Heart left ventricle (tissue), 16 donors: ENCODE data around the gene HSPB7. TPM values are rescaled to one million over a fixed set of nuclear protein-coding genes. Genes with fewer than 3 reads are reported as not detected.
"Not testable (repeated sequence)": the region's sequence is repeated elsewhere in the genome, so short reads cannot be mapped to it uniquely, and the experiment has no call there.

Source experiments
- ATAC-seq, 4 donors: fragments of 200-7000 bp; cut with Tn5 transposase; one replicate each; pipeline ENCODE4 v1.9.1; 2020 to 2022; ENCODE audit warnings: moderate library complexity in 4 of 4, mild to moderate bottlenecking in 3 of 4, moderate number of reproducible peaks in 1 of 4
- DNase-seq, 5 donors: peaks; one replicate each; pipeline ENCODE4 v3.0.0-alpha.2; 2020
- H3K27ac ChIP-seq, 12 donors: fragments of 200-600 bp; sonication (generic) in 4 of 12; one replicate each; pipeline versions ENCODE4 v1.5.0 to v1.8.0; 2016 to 2022; ENCODE audit warnings: mild to moderate bottlenecking in 2 of 12
- H3K27me3 ChIP-seq, 9 donors: fragments of 200-600 bp; sonication (generic) in 2 of 9; one replicate each; pipeline versions ENCODE4 v1.5.1 to v1.8.0; 2016 to 2022; ENCODE audit warnings: mild to moderate bottlenecking in 3 of 9
- H3K36me3 ChIP-seq, 9 donors: fragments of 200-600 bp; sonication (generic) in 2 of 9; one replicate each; pipeline versions ENCODE4 v1.5.0 to v1.8.0; 2018 to 2022; ENCODE audit warnings: mild to moderate bottlenecking in 2 of 9
- H3K4me1 ChIP-seq, 12 donors: fragments of 200-600 bp; sonication (generic) in 4 of 12; one replicate each; pipeline versions ENCODE4 v1.5.0 to v1.8.0; 2016 to 2022; ENCODE audit warnings: mild to moderate bottlenecking in 3 of 12
- H3K4me3 ChIP-seq, 12 donors: fragments of 200-600 bp; sonication (generic) in 4 of 12; one replicate each; pipeline versions ENCODE4 v1.5.0 to v1.8.0; 2017 to 2022; ENCODE audit warnings: mild to moderate bottlenecking in 9 of 12, moderate library complexity in 4 of 12
- H3K9me3 ChIP-seq, 12 donors: fragments of 200-600 bp; sonication (generic) in 4 of 12; one replicate each; pipeline versions ENCODE4 v1.5.0 to v1.8.0; 2016 to 2022; ENCODE audit warnings: mild to moderate bottlenecking in 1 of 12
- CTCF ChIP-seq, 12 donors: fragments of 200-600 bp; sonication (generic) in 4 of 12; IDR thresholded peaks; one replicate each; pipeline versions ENCODE4 v1.5.0 to v1.8.0; 2018 to 2022; ENCODE audit warnings: antibody characterized with exemption in 12 of 12, mild to moderate bottlenecking in 5 of 12
- POLR2A ChIP-seq, 2 donors: fragments of 450-650 bp; IDR thresholded peaks; one replicate each; pipeline ENCODE4 v1.6.1; 2017; ENCODE audit warnings: antibody characterized with exemption in 2 of 2, mild to moderate bottlenecking in 2 of 2, moderate library complexity in 2 of 2
- WGBS, 4 donors: extraction: QIAGEN DNeasy Blood & Tissue Kit in 2 of 4; methylation state at CpG; one replicate each; pipeline versions ENCODE4 v1.1.5 to v1.1.7; 2013 to 2018; 5-methylcytosine and 5-hydroxymethylcytosine counted together
- intact Hi-C, 10 donors: fragments of 100-400 bp; cut with DNase I; formaldehyde crosslinking; loops; one replicate each; pipeline versions ENCODE4 v1.11.1 to v1.14.2; 2022
- polyA plus RNA-seq, 2 donors: library from polyadenylated mRNA; stranded (reverse); fragments of 200-250 nt; gene quantifications; one replicate each; pipeline ENCODE4 v1.2.3, GENCODE V29; 2013
- total RNA-seq, 9 donors: library from RNA; depleted of rRNA in 2 of 9; stranded (reverse); fragments of >200 nt in 2 of 9; fragmentation: NEBNext Ultra II Directional in 3 of 9; extraction: Animal tissue kit (Norgen Biotek cat#: 25700) in 3 of 9; gene quantifications; one replicate each; pipeline versions ENCODE4 v1.1.0 to v1.2.4, GENCODE V29; 2016 to 2023
- donor health status: ischemic (EF 13 %, LVEDD 7.1; RV severe dilation, severe dysfunction).
- donor health status: healthy with polysubstance abuse.
- donor health status: DM: no; HTN: yes; CAD: no.
- donor health status: DM: no; HTN: no; CAD: no.
- donor health status: ischemic (EF 25% LVEDD 6.9; RV normal size, moderate dysfunction).
- donor health status: ischemic (EF 25% LVEDD 5.7; RV mildly dilated, moderate dysfunction).
- donor health status: healthy.
- donor health status: DM: yes; HTN: yes; CAD: no.
- donor health status: ischemic (EF 35%, LVEDD 5.7; RV mildly dilated, moderate dysfunction).
- donor health status: nonischemic (EF 11% LVEDD 7.7; RV severe dilation, severe dysfunction).
- donor health status: DM: yes; HTN: yes; CAD: no.
- donor health status: PGD.
- donor health status: ischemic (EF 29% LVEDD 5.4; RV normal size, mild dysfunction).
- donor health status: nonischemic (EF 23%, LVEDD 6.1; RV moderate dilation, normal function).

HSPB7 gene
- total and polyA plus RNA-seq, 11 donors = 2,598 to 10,910 (median 4,961) TPM

DNA sequence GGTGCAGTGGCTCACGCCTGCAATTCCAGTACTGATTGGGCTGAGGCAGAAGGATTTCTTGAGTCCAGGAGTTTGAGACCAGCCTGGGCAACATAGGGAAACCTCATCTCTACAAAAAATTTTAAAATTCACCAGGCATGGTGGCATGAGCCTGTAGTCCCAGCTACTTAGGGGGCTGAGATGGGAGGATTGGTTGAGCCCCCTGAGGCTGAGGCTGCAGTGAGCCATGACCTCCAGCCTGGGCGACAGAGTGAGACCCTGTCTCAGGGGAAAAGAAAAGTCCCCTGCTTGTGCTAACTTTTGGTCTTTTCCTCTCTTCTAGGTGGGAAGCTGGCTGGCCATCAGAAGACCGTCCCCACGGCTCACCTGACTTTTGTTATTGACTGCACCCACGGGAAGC is 12.2 kb downstream of the HSPB7 start:
- no peak for DNase-seq
- Histone ChIP-seq H3K36me3 (no peaks in the 10 kb centered on the region), H3K27me3 (no peaks in the 10 kb centered on the region), H3K4me1 (peaks cover 0 to 5% (median 0%) of the 10 kb centered on the region in 12 donors), H3K27ac (no peak overlapping the region), H3K4me3 (no peak overlapping the region), H3K9me3 (no peaks in the 10 kb centered on the region)
- 83 to 90% (median 85%) methylated on average over 4 to 5 of the region's 5 CpGs for WGBS, 4 donors
- TF ChIP-seq CTCF (IDR thresholded peaks at IDR 0.05) = no peak
- no peak for TF ChIP-seq POLR2A (IDR thresholded peaks at IDR 0.05)
- no peak for ATAC-seq
- intact Hi-C loops = loop anchor here in 1 of 10 donors (5.0 kb wide), 1 partner anchor 52 kb away; no protein-coding TSS in a partner anchor

GRCh38 chr1:16001274-16001673 is 16.6 kb downstream of the HSPB7 start:
- H3K27ac ChIP-seq, H3K9me3 ChIP-seq, H3K27me3 ChIP-seq, ATAC-seq, H3K4me3 ChIP-seq, DNase-seq, intact Hi-C loops, H3K4me1 ChIP-seq, H3K36me3 ChIP-seq: not testable (repeated sequence)
- 77 to 99% (median 90%) methylated on average over 10 of the region's 10 CpGs for WGBS, 4 donors

DNA sequence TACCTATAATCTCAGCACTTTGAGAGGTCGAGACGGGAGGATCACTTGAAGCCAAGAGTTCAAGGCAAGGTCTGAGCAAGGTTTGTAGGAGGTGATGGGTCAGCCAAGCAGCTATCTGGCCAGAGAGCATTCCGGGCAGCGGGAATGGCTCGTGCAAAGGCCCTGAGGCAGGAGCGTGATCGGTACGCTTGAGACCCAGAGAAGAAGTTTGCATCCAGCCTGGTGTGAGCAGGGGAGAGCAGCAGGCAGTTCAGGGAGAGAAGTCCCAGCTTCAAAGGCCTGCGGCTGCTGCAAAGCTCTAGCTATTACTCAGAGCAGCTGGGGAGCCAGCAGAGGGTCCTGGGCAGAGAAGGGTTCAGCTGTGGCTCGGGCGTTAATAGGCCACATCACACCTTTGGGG is 18.9 kb downstream of the HSPB7 start:
- H3K36me3 ChIP-seq = no peaks in the 10 kb centered on the region
- no peak for TF ChIP-seq CTCF (IDR thresholded peaks at IDR 0.05)
- no peak for TF ChIP-seq POLR2A (IDR thresholded peaks at IDR 0.05)
- H3K4me3 ChIP-seq = no peak overlapping the region
- no peaks in the 10 kb centered on the region for H3K27me3 ChIP-seq
- H3K4me1 ChIP-seq = peaks cover 0 to under 1% (median 0%) of the 10 kb centered on the region in 12 donors
- intact Hi-C loops = loop anchor here in 1 of 10 donors (5.0 kb wide), 1 partner anchor 207 kb away; no protein-coding TSS in a partner anchor
- 88 to 95% (median 94%) methylated on average over 11 of the region's 11 CpGs for WGBS, 4 donors
- ATAC-seq (no peak), DNase-seq (no peak)
- H3K27ac ChIP-seq = no peak overlapping the region
- H3K9me3 ChIP-seq = no peaks in the 10 kb centered on the region

DNA sequence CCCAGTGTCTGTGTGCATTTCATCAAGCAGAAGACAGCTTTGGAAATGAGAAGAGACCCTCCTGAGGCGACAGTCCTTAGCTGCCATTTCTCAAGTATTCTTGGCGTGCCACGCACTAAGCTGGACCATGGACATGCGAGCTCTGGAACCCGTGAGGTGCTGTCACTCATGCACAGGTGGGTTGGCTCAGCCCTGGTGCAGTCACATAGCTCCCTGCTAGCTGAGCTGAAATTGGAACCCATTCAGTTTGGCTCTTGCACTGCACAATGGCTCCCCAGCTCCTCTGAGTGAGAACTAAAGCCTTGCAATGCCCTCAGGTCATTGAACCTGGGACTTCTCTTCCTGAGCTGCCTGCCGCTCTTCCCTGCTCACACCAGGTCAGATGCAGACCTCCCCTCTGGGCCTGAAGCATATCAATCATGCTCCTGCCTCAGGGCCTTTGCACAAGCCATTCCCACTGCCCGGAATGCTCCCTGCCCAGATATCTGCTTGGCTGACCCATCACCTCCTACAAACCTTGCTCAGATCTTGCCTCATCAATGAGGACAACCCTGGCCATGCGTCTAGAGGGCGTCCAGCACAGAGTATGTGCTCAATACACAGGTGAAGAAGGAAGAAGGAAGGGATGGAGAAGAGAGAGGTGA is 20.1 kb downstream of the HSPB7 start:
- TF ChIP-seq POLR2A (IDR thresholded peaks at IDR 0.05) (no peak), CTCF (IDR thresholded peaks at IDR 0.05) (no peak)
- Histone ChIP-seq H3K36me3 (no peaks in the 10 kb centered on the region), H3K27ac (no peak overlapping the region), H3K4me1 (no peaks in the 10 kb centered on the region), H3K27me3 (no peaks in the 10 kb centered on the region), H3K4me3 (no peak overlapping the region), H3K9me3 (no peaks in the 10 kb centered on the region)
- intact Hi-C loops = loop anchor here in 1 of 10 donors (5.0 kb wide), 1 partner anchor 205 kb away; no protein-coding TSS in a partner anchor
- ATAC-seq (no peak), DNase-seq (no peak)
- WGBS, 4 donors = 81 to 85% (median 84%) methylated on average over 6 to 9 of the region's 9 CpGs
